DND-41 (cell line): Measurements from ENCODE around the gene GORASP2.

Experiments
- CTCF ChIP-seq: IDR thresholded peaks from 2 replicates; pipeline ENCODE4 v1.5.1; 2012; ENCODE audit warnings: borderline replicate concordance, low read length, moderate library complexity, mild to moderate bottlenecking; ENCODE audit not compliant: poor library complexity, severe bottlenecking; ENCODE audit errors: extremely low read depth
- EZH2 ChIP-seq: IDR thresholded peaks from 3 replicates; pipeline ENCODE4 v1.6.1; 2012; ENCODE audit warnings: borderline replicate concordance, low read depth, mild to moderate bottlenecking, moderate library complexity, low read length, inconsistent platforms; ENCODE audit not compliant: severe bottlenecking

- TF ChIP-seq CTCF, result no peak
- no peak for TF ChIP-seq EZH2
These were observed 36.6 kb upstream of the GORASP2 start for GRCh38 chr2:170892391-170892951.
